OCI-LY7 (cell line): Measurements from ENCODE around the gene CASK. TPM values are rescaled to one million over a fixed set of nuclear protein-coding genes. Genes with fewer than 3 reads are reported as not detected.
A peak's percentile ranks its signal among the peaks of the same experiment; 100 is the strongest.

ENCODE experiments used
- BruUV-seq: library from RNA; stranded (reverse); fragments of 400-500 nt; replicated peaks from 2 replicates; lab custom pipeline; 2021; lab: Mats Ljungman, UMichigan
- CTCF ChIA-PET: fragments of 300-600 bp; sonication (Branson Sonifier 250); formaldehyde crosslinking; loops from one replicate; lab custom pipeline; 2022; ENCODE audit warnings: antibody characterized with exemption; ENCODE audit not compliant: unreplicated experiment; lab: Charles Lee
- POLR2A ChIA-PET: fragments of 300-600 bp; sonication (Branson Sonifier 250); formaldehyde crosslinking; loops from one replicate; lab custom pipeline; 2022; ENCODE audit warnings: antibody characterized with exemption; lab: Charles Lee
- DNase-seq: peaks from one replicate; pipeline ENCODE4 v3.0.0-alpha.2; 2015; ENCODE audit warnings: low spot score
- H2AFZ ChIP-seq: fragments of 200-600 bp; sonication (generic), shearing (Covaris generic); 2 replicates; pipeline ENCODE4 v1.6.1; 2014; ENCODE audit warnings: mild to moderate bottlenecking, antibody characterized with exemption, low read length, moderate library complexity
- H3K27ac ChIP-seq: fragments of 200-600 bp; sonication (generic); 2 replicates; pipeline ENCODE4 v1.5.1; 2014; ENCODE audit warnings: mixed run types, low read depth, mild to moderate bottlenecking, moderate library complexity, low read length, inconsistent platforms; ENCODE audit not compliant: poor library complexity, severe bottlenecking
- H3K36me3 ChIP-seq: fragments of 200-600 bp; sonication (generic); 2 replicates; pipeline ENCODE4 v1.6.1; 2014; ENCODE audit warnings: mild to moderate bottlenecking, antibody characterized with exemption, low read length, moderate library complexity, mixed read lengths; ENCODE audit not compliant: insufficient read depth
- H3K4me1 ChIP-seq: fragments of 200-600 bp; sonication (generic); 2 replicates; pipeline ENCODE4 v1.5.1; 2014; ENCODE audit warnings: mild to moderate bottlenecking, low read length; ENCODE audit not compliant: insufficient read depth, poor library complexity, severe bottlenecking
- H3K4me2 ChIP-seq: fragments of 200-600 bp; sonication (generic); 2 replicates; pipeline ENCODE4 v1.6.1; 2014; ENCODE audit warnings: mild to moderate bottlenecking, low read length
- H3K4me3 ChIP-seq: fragments of 200-600 bp; sonication (generic); 2 replicates; pipeline ENCODE4 v1.5.1; 2014; ENCODE audit warnings: mild to moderate bottlenecking, low read depth, low read length; ENCODE audit not compliant: poor library complexity, severe bottlenecking
- H3K79me2 ChIP-seq: fragments of 200-600 bp; sonication (generic); 2 replicates; pipeline ENCODE4 v1.6.1; 2016; ENCODE audit warnings: low read depth, mild to moderate bottlenecking, low read length, moderate library complexity, mixed read lengths; ENCODE audit not compliant: insufficient read depth
- H3K9me2 ChIP-seq: fragments of 200-600 bp; sonication (generic); 2 replicates; pipeline ENCODE4 v1.6.1; 2016; ENCODE audit warnings: mild to moderate bottlenecking, low read length, mixed read lengths; ENCODE audit not compliant: insufficient read depth
- H3K9me3 ChIP-seq: fragments of 200-600 bp; sonication (generic); 2 replicates; pipeline ENCODE4 v1.6.1; 2014; ENCODE audit warnings: mild to moderate bottlenecking, mixed run types, low read length, mixed read lengths
- H4K20me1 ChIP-seq: fragments of 200-600 bp; sonication (generic); 2 replicates; pipeline ENCODE4 v1.6.1; 2014; ENCODE audit warnings: mild to moderate bottlenecking, antibody characterized with exemption, low read length, moderate library complexity, mixed read lengths; ENCODE audit not compliant: insufficient read depth
- CTCF ChIP-seq: fragments of 200-600 bp; sonication (generic); conservative IDR thresholded peaks from 2 replicates; pipeline ENCODE4 v1.5.1; 2014; ENCODE audit warnings: mild to moderate bottlenecking, antibody characterized with exemption, low read length, moderate library complexity, mixed read lengths
- EZH2phosphoT487 ChIP-seq: fragments of 200-600 bp; sonication (generic); IDR thresholded peaks from 2 replicates; pipeline ENCODE4 v1.6.1; 2018; ENCODE audit warnings: low read depth, borderline replicate concordance, mild to moderate bottlenecking, mixed run types, antibody characterized with exemption, low read length, moderate library complexity, mixed read lengths
- intact Hi-C: fragments of 100-400 bp; cut with micrococcal nuclease; formaldehyde crosslinking; loops from one replicate; pipeline ENCODE4 v1.10.0; 2022; ENCODE audit not compliant: unreplicated experiment
- total RNA-seq, 2 experiments: library from RNA; depleted of rRNA in 1 of 2; stranded (reverse); fragments of >200 nt in 1 of 2; shearing (Covaris generic) in 1 of 2; gene quantifications; 2 replicates each; pipeline ENCODE4 v1.2.3, GENCODE V29; 2014 to 2022

Gene CASK
- total RNA-seq, 2 experiments from 2014 or later: 18.6 to 29.4 TPM

GRCh38 chrX:41722816-41723618 lies 200.3 kb downstream of the CASK start:
- H4K20me1 ChIP-seq: no peaks in the 10 kb centered on the region
- peaks cover 6% of the 10 kb centered on the region; the same call in 1 of the 2 replicates for H3K9me3 ChIP-seq
- peak overlapping the region; percentile 79 for H3K27ac ChIP-seq
- ChIA-PET POLR2A (interaction anchor here (1.0 kb wide), 1 partner anchor 11 kb away, joined by 3 read pairs; no protein-coding TSS in a partner anchor), CTCF (no interaction called here)
- DNase-seq: no peak
- no peaks in the 10 kb centered on the region for H3K9me2 ChIP-seq
- intact Hi-C loops: no loop called here
- H2AFZ ChIP-seq: no peak overlapping the region
- no peak for TF ChIP-seq EZH2phosphoT487
- TF ChIP-seq CTCF: no peak
- peaks cover 63% of the 10 kb centered on the region for H3K4me1 ChIP-seq
- no peaks in the 10 kb centered on the region for H3K79me2 ChIP-seq
- H3K36me3 ChIP-seq: peaks cover 38% of the 10 kb centered on the region
- peak overlapping the region; percentile 69 for H3K4me2 ChIP-seq
- peak overlapping the region; percentile 44 for H3K4me3 ChIP-seq
- BruUV-seq: no TSS peak

GRCh38 chrX:41722214-41722613 lies 201.1 kb downstream of the CASK start:
- BruUV-seq: no TSS peak
- Histone ChIP-seq H3K4me3 (no peak overlapping the region), H3K4me1 (peaks cover 57% of the 10 kb centered on the region), H3K36me3 (peaks cover 46% of the 10 kb centered on the region), H4K20me1 (no peaks in the 10 kb centered on the region), H3K4me2 (no peak overlapping the region), H2AFZ (no peak overlapping the region), H3K79me2 (no peaks in the 10 kb centered on the region), H3K9me2 (no peaks in the 10 kb centered on the region), H3K9me3 (peaks cover 6% of the 10 kb centered on the region; the same call in 1 of the 2 replicates), H3K27ac (no peak overlapping the region)
- DNase-seq: no peak
- intact Hi-C loops: no loop called here
- POLR2A ChIA-PET: no interaction called here
- TF ChIP-seq CTCF: no peak
- no peak for TF ChIP-seq EZH2phosphoT487
- CTCF ChIA-PET: no interaction called here

GRCh38 chrX:41721590-41721989 lies 201.8 kb downstream of the CASK start:
- Histone ChIP-seq H3K79me2 (no peaks in the 10 kb centered on the region), H4K20me1 (no peaks in the 10 kb centered on the region), H3K4me2 (no peak overlapping the region), H3K36me3 (peaks cover 47% of the 10 kb centered on the region), H3K4me3 (no peak overlapping the region), H3K9me2 (no peaks in the 10 kb centered on the region), H3K9me3 (peaks cover 6% of the 10 kb centered on the region; the same call in 1 of the 2 replicates), H2AFZ (no peak overlapping the region), H3K27ac (no peak overlapping the region), H3K4me1 (peaks cover 57% of the 10 kb centered on the region)
- intact Hi-C loops: no loop called here
- ChIA-PET CTCF (no interaction called here), POLR2A (no interaction called here)
- BruUV-seq: no TSS peak
- DNase-seq: no peak
- TF ChIP-seq EZH2phosphoT487 (no peak), CTCF (no peak)
